Measurements from ENCODE around the gene CYTH4. TPM values are rescaled to one million over a fixed set of nuclear protein-coding genes. Genes with fewer than 3 reads are reported as not detected.

CYTH4 gene
- total RNA-seq, 4 donors from 2014 or later: 4.2 to 21.3 (median 9.3) TPM

DNA sequence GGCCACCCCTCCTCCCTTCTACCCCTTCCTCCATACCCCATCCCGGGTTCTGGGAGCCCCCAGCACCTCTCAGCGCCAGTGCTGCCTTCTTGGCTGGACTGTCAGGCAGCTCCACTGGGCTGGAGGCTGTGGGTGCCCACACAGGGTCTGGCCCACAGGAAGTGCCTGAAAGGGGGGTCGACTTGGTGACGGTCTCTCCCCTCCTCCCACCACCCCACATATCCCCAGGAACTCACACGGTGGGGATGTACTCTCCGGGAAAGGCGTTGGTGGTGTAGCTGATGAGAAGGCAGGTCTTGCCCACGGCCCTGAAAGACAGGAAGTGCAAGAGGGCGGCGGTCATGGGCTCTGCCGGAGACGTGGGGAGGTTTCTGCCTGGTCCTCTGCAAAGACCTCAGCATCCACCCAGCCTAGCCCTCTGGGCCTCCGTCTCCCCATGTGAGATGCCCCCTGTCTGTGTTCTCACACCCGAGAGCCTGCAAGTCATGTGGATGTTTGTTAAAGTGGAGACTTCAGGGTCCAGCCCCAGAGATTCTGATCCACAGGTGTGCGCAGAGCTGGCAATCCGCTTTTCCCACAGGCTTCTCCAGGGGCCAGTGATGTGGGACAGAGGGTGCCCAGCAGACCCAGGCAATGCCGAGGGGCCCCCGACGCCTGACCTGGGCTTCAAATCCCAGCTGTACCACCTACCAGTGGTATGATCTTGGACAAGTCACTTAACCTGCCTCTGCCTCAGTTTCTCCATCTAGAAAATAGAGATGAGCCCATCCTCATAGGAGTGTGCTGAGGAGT is 40.8 kb upstream of the CYTH4 start:
- no peak for ATAC-seq
- no peaks in the 10 kb centered on the region for H3K9me3 ChIP-seq
- H3K27ac ChIP-seq: no peak overlapping the region
- H3K27me3 ChIP-seq: peaks cover 87% of the 10 kb centered on the region
- H3K36me3 ChIP-seq: no peaks in the 10 kb centered on the region
- TF ChIP-seq POLR2AphosphoS5 (IDR thresholded peaks at IDR 0.05): no peak
- no peak overlapping the region for H3K4me3 ChIP-seq
- WGBS, 2 donors (ENCODE audit: low coverage in 1 of 2): no CpG with 5 or more reads among the region's 19 CpGs
- H3K4me1 ChIP-seq: no peaks in the 10 kb centered on the region

DNA sequence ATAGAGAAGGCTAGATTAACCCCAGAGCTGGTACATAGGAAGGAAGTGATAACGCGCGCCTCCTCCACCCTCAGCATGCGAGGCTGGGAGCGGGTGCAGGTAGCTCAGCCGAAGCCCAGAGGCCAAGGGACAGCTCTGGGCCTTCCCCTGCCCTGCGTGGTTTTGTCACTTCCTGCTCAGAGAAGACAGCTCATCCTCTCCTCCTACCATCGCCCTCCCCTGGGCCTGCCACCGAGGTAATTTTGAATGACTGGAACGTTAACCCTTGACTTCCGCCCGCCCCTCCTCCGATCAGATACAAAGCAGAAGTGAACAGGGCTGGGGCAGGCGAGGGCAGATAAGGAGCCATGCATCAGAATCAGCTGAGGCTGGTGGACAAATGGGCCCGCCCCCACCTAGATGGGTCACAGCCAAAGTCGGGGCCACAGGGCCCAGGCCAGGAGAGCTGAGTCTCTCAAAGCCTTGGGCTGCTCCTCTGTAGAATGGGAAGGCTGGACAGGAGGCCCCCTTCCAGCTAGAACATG is 39.9 kb upstream of the CYTH4 start:
- Histone ChIP-seq H3K27me3 (peaks cover 78% of the 10 kb centered on the region), H3K4me3 (peak overlapping the region in 1 of 2 donors; percentile 39), H3K36me3 (no peaks in the 10 kb centered on the region), H3K4me1 (no peaks in the 10 kb centered on the region), H3K9me3 (no peaks in the 10 kb centered on the region), H3K27ac (no peak overlapping the region)
- TF ChIP-seq EP300 (IDR thresholded peaks at IDR 0.05): no peak
- TF ChIP-seq POLR2A (IDR thresholded peaks at IDR 0.05): no peak
- TF ChIP-seq POLR2AphosphoS5 (IDR thresholded peaks at IDR 0.05): no peak
- TF ChIP-seq, protein P1, sequence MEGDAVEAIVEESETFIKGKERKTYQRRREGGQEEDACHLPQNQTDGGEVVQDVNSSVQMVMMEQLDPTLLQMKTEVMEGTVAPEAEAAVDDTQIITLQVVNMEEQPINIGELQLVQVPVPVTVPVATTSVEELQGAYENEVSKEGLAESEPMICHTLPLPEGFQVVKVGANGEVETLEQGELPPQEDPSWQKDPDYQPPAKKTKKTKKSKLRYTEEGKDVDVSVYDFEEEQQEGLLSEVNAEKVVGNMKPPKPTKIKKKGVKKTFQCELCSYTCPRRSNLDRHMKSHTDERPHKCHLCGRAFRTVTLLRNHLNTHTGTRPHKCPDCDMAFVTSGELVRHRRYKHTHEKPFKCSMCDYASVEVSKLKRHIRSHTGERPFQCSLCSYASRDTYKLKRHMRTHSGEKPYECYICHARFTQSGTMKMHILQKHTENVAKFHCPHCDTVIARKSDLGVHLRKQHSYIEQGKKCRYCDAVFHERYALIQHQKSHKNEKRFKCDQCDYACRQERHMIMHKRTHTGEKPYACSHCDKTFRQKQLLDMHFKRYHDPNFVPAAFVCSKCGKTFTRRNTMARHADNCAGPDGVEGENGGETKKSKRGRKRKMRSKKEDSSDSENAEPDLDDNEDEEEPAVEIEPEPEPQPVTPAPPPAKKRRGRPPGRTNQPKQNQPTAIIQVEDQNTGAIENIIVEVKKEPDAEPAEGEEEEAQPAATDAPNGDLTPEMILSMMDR (IDR thresholded peaks at IDR 0.05): no peak
- peak; percentile 56 for ATAC-seq
- WGBS, 2 donors (ENCODE audit: low coverage in 1 of 2): 65% methylated on average over 8 of the region's 16 CpGs; no CpG with 5 or more reads in 1 of the 2 donors

DNA sequence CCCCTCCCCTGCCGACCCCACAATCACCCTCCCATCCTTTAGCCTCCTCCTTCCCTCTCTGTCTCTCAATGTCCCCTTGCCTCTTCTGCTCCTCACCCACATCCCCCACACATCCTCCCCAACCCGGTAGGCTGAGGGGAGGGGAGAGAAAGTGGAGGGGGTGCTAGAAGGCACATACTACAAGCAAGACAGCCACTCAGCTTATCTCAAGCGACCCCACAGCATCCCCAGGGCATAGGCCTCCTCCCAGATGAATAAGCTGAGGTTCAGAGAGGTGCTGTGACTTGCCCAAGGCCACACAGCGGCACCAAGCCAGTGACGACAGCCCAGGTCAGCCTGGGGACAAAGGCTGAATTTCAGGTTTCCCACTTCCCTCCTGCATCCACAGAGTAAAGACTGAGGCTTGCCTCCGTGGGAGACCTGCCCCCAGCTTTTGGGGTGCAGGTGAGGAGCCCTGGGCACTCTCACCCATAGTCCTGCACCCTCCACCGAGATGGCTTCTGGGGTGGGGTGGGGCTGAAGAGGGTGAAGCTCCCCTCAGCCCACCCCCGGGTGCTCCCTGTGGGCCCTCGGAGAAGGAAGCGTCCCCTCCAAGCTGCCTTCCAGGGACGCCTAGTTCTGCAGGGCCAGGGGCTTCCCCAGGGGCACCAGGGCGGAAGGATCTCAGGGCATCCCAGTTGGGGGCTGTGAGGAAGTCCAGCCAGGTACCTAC is 38.8 kb upstream of the CYTH4 start:
- Histone ChIP-seq H3K27me3 (peaks cover 69% of the 10 kb centered on the region), H3K9me3 (no peaks in the 10 kb centered on the region), H3K36me3 (no peaks in the 10 kb centered on the region), H3K27ac (peak overlapping the region in 1 of 4 donors; percentile 54), H3K4me3 (peak overlapping the region in 1 of 2 donors; percentile 39), H3K4me1 (no peaks in the 10 kb centered on the region)
- no peak for ATAC-seq
- no peak for TF ChIP-seq POLR2A (IDR thresholded peaks at IDR 0.05)
- TF ChIP-seq, protein P1 (IDR thresholded peaks at IDR 0.05): no peak
- TF ChIP-seq POLR2AphosphoS5 (IDR thresholded peaks at IDR 0.05): no peak
- TF ChIP-seq EP300 (IDR thresholded peaks at IDR 0.05): no peak
- WGBS, 2 donors (ENCODE audit: low coverage in 1 of 2): 17% methylated on average over 2 of the region's 12 CpGs; no CpG with 5 or more reads in 1 of the 2 donors

DNA sequence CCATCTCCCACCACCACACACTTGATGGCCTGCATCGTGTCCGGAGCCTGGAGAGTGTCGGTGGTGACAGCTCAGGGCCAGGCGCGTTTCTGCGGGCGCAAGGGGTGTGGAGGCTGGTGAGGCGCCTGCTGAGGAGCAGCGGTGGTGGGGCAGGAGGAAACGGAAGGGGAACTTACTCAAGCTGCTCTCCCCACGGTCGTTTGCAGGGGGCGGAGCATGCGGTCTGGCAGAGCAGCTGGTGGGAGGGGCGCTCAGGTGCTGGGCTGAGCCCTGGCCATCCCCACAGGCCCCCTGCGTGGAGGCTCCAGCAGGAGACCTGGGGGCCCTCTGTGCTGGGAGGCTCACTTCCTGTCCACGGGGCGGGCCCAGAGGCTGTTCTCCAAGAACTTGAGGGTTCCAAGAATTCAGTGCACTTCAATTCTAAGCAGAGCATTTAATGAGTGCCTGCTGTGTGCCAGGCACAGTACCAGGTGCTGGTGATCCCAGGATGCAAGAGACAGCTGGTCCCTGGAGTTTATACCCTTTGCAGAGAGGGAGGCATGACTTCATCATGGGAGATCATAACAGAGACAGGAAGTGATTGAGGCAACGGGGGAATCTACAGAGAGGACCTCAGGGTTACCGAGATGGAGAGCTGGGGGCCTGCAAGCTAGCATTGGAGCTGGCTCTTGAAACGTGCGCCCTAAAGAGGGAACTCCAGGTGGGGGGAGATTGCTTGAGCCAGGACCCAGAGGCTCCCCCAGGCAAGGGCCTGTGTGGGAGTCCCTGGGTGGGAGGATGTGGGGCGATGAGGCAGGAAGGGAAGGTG is 38.0 kb upstream of the CYTH4 start, which contains the start of gene RAC2:
Gene RAC2 (minus strand): TSS at position 156 of the 808 bp plus-strand sequence. CDS start 121 bp downstream, at position 35.
- ATAC-seq: no peak
- WGBS, 2 donors (ENCODE audit: low coverage in 1 of 2): 22 to 49% methylated on average over 4 to 5 of the region's 23 CpGs
- H3K9me3 ChIP-seq: no peaks in the 10 kb centered on the region
- peak within 1 kb of the TSS in 1 of 2 donors; percentile 39 for H3K4me3 ChIP-seq
- peaks cover 68% of the 10 kb centered on the region for H3K27me3 ChIP-seq
- H3K36me3 ChIP-seq: no peaks in the 10 kb centered on the region
- peak within 1 kb of the TSS in 1 of 4 donors; percentile 54 for H3K27ac ChIP-seq
- TF ChIP-seq POLR2AphosphoS5 (IDR thresholded peaks at IDR 0.05) (no peak), EP300 (IDR thresholded peaks at IDR 0.05) (no peak), POLR2A (IDR thresholded peaks at IDR 0.05) (no peak)
- TF ChIP-seq, protein P1 (IDR thresholded peaks at IDR 0.05): no peak
- no peaks in the 10 kb centered on the region for H3K4me1 ChIP-seq

Data from gastroesophageal sphincter (tissue), 4 donors.